ENCODE results near the gene UBE2E2.
"Not testable (repeated sequence)": the region's sequence is repeated elsewhere in the genome, so short reads cannot be mapped to it uniquely, and the experiment has no call there.

The UBE2E2 gene

DNA sequence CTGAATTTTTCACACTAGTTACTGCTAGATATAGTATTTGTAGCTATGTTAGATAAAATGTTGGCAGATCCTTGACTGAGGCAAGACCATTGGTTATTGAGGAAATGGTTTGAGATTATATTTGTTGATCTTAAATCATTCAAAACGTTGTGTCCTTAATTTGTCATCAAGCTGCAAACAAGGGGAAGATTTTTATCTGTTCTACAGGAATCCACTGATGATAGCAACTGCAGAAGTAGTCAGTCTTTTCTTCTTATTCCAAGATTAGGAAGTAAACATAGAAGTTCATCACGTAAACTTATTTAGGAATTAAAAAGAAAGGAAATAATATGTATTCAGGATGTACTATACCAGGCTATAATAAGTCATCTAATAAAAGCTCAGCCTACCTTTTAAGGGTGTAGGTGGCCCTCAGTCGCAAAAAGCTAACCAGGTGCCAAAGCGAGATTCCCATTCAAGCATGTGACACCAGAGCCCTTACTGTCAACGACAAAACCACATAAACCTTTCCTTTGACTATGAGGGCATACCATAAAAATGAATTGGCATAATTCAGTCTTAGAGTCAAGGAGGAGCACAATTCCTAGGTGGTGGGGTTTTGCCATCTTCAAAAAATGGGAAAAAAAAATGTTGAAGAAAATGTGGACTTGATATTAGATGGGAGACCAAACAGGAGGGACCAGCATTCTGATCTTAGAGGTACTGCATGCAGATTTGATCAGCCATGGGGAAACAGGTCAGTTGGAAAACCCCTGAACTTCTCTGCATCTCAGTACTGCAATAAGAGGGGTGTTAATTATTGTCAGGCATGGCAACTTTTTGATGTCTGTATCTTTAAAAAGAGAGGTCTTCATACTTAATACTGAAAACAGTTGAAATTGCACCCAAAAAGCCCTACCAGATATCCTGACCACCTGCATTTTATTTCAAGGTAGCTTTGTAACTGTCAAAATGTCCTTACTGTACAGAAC, 390.1 kb downstream of the UBE2E2 start:
- DNase-seq = no peak

DNA sequence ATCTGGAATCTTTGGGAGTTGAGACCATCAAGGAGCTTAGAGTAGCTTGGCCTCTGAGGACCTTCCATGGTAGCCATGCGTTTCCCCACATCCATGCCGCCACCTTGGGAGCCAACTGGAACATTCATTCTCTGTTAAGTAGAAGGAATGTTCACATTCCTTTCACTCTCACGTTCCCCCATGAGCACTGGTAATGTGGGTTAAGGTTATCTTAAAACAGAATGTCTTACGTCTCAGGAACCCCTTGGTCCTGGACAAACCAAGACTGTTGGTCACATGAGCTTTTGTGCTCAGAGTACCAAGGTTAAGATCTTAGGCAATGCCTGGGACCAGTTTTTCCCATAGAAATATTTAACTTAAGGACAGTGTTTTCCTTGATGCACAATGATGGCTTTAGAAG, 390.9 kb downstream of the UBE2E2 start:
- no peak for DNase-seq

DNA sequence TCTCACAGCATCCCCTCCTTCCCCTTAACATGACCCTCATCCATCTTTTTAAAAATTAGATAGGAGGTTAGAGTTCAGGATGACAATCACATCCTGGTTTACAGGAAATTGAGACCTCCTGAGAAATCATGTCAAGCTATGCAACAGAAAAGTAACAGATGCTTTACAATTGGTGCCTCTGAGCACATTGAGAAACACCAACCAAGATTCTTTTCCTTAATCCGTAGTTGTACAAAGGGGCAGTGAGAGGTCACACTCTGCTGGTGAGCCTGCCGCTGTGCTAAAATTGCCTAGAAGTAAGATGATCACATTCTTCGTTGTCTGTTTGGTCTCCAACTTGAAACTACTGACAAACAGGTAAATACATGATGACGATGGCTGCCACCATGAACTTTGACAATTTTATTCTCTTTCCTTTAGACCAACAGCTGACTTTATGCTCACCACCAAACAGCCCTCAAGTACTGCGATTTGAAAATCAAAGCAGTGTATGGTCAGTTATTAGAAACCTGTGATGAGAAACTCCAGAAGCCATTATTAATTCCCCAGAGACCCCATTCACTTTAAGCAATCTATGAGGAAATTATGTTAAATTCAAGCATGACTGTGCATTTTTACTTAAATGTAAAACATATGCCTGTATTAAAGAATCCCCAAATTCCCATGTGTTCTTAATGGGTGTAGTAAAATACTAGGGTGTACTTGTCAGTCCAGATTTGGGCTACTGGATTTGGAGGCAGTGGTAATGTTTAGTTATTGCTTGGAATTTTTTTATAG, 392.0 kb downstream of the UBE2E2 start:
- DNase-seq = no peak

GRCh38 chr3:23595851-23596250, 392.7 kb downstream of the UBE2E2 start:
- DNase-seq = no peak

DNA sequence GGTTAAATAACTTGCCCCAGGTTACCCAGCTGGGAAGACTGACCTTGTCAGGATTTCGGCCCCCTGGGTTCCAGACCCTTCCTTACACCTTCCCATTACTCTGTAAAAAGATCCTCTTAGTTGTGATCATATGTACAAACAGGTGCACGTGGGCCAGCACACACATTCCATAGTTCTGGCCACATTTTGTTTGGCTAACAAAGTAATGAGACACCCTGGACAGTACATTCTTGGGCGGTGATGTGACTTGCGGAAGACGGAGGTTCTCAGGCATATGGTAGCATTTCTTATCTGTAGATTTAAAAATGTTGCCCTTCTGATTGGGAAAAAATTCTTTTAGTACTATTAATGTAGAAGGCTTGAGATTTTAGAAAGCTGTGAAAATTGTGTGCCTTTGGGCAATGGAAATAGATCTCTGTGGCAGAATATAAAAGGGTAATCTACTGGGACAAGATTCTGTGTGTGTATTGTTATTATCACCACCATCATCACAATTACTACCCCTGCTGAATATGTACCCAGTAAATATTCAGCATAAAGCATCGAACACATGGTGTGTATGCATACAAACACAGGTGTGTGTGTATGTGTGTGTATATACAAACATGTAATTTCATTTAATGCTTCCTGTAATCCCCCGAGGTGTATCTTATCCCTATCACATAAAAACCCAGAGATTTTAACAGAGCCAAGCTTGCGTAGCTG, 397.2 kb downstream of the UBE2E2 start:
- DNase-seq = no peak

DNA sequence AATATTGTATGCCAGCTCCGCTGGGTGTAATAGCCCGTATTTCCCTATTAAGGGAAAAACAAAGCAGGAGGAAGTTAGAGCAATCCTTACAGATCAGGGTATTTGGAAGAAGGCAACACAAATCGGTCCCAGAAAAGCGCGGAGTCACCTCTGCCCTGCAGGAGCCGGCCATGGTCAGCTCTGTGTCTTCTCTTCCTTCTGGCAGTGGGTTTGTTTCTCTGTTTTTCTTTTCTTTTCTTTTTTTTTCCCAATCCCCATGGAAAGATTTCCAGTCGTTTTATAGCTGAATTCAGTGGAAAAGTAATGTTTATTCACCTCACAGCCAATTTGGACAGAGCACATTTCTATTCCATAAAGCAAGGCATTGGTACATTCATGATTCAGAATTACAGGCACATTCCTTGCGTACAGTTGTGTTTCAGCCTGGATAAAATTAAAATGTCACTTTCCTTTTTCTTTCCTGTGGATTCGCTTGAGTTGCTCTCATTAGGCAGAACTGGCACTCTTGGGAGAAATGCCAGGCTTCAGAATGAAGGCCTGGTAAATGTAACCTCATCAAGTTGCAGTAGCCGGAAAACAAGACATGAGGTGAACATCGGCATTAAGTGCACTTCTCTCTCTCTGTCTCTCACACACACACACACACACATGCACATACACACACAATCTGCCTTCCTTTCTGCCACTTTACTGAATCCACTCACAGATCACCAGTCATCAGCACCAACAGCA, 398.1 kb downstream of the UBE2E2 start:
- no peak for DNase-seq

GRCh38 chr3:23602971-23603370, 399.8 kb downstream of the UBE2E2 start:
- no peak for DNase-seq

DNA sequence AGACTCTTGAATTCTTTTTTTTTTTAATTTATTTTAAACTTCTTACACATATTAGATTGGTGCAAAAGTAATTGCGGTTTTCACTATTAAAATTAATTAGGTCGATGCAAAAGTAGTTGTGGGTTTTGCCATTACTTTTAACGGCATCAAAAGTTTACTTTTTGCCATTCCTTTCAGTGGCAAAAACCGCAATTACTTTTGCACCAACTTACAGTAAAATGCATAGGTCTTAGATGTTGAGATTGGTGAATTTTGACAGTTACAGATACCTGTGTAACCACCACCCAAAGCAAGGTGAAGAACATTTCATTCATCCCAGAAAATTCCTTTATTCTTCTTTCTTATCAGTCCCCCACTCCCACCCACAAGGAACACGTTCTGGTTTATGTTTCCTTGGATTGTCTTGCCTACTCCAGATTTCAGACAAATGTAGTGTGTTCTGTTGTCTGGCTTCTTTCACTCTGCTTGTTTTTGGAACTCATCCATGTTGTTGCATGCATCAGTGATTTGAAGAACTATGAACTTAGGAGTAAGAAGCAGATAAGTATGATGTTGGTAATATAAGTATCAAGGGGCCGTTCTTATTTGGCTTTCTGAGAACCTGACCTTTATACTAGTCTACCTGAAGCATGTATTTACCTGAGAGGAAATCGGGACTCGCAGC, 404.2 kb downstream of the UBE2E2 start:
- DNase-seq = no peak

- no peak for DNase-seq
Observed at GRCh38 chr3:23608650-23609049, 405.5 kb downstream of the UBE2E2 start.

- no peak for DNase-seq
Observed at GRCh38 chr3:23611737-23612295, 408.7 kb downstream of the UBE2E2 start.

GRCh38 chr3:23612296-23612891, 409.3 kb downstream of the UBE2E2 start:
- DNase-seq = no peak

DNA sequence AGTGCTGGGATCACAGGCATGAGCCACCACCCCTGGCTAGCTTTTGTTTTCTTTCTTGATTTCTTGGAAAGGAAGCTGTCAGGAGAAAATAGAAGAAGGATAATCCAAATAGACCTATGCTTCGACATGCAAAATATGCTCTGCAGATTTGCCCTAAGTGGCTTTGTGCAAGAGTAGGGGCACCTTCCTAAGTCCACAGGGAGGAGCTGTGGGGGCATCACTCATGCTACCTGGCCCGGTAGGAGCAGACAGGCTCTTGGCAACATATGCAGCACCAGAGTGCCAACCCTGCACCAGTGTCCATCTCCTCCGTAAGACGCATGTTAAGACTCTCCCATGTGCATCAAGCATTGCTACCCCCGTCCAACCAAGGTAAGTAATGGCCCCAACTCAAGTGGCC, 411.9 kb downstream of the UBE2E2 start:
- no peak for DNase-seq

GRCh38 chr3:23618475-23618874, 415.3 kb downstream of the UBE2E2 start:
- not testable (repeated sequence) for DNase-seq

GRCh38 chr3:23619705-23620637, 416.8 kb downstream of the UBE2E2 start:
- no peak for DNase-seq

DNA sequence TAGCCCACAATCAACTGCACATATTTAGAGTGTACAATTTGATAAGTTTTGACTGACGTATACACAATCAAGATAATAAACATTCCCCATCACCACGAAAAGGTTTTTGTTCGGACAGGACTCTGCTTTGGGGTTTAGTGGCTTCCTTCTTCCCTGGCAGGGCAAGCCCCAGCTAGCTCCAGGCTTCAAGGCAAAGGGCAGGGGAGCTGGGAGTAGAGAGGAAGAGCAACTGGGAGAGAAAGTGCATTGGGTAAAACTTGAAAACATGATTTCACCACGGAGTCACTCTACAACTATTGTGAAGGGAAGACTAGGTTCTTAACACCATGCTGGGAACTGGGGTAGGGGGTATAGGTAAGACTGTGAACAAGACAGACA, 417.5 kb downstream of the UBE2E2 start:
- no peak for DNase-seq

DNA sequence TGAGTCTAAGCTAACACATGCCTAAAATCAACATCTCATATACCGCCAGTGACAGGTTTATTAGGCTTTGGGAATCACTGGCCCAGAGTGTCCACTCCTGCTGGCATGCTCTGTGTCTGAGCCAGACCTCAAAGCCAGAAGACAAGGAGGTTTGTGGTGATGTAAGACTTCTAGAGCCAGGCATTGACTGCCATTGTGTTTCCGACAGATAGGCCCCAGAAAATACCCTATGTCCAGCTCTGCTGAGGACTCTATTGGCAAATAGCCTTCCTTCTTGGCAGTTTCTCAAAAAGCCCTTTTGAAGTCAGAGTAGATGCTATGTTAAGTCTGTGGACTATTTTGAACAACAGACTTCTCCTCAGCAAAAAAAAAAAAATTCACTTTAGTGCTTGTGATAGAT, 420.7 kb downstream of the UBE2E2 start:
- DNase-seq = no peak

DNA sequence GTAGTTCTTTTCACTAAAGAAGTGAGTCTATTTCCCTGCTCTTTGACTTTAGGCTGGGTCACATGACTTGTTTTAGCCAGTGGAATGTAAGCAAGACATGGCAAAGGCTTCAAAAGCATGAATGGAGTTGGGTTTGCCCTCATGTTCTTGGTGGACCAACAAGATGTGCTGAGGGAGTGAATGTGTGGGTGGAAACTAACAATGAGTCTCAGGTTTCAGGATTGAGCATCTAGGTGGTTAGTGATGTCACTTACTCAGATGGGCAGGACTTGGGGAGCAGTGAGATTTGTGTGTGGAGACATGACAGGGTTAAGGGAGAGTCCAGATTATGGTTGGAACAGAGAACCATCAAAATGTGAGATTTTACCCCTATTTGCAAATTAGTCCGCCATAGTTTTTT, 421.2 kb downstream of the UBE2E2 start:
- DNase-seq = no peak

GRCh38 chr3:23626442-23626841, 423.3 kb downstream of the UBE2E2 start:
- no peak for DNase-seq

GRCh38 chr3:23629181-23629894, 426.2 kb downstream of the UBE2E2 start:
- no peak for DNase-seq
